ENCODE measurements around the gene IFI30. TPM values are rescaled to one million over a fixed set of nuclear protein-coding genes. Genes with fewer than 3 reads are reported as not detected.
"Not testable (repeated sequence)": the region's sequence is repeated elsewhere in the genome, so short reads cannot be mapped to it uniquely, and the experiment has no call there.

Gene IFI30
- polyA plus RNA-seq, 4 donors, result 5.6 to 18.0 (median 12.1) TPM

GRCh38 chr19:18150776-18151624 is 22.6 kb upstream of the IFI30 start:
- DNase-seq (ENCODE audit: low read depth in 4 of 4, low spot score in 3 of 4), result no peak

DNA sequence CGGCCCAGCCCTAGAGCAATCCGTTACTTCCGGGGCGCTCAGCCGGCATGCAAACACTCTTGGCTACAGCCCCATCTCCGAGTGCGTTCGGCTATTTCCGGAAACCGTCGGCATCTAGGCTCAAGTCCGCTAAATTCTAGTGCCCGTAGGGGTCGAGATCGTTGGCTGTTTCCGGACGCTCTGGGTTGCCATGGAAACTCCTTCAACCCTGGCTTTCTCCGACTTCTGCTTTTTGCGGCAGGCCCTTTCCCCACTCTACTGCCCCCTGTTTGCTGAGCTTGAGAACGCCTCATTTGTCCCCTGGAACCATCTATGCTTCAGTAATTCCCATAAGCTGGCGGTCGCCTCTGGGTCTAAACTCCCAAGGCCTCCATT is 21.2 kb upstream of the IFI30 start:
- DNase-seq (ENCODE audit: low read depth in 4 of 4, low spot score in 3 of 4), result peak; percentile 95 to 97 (median 96)

DNA sequence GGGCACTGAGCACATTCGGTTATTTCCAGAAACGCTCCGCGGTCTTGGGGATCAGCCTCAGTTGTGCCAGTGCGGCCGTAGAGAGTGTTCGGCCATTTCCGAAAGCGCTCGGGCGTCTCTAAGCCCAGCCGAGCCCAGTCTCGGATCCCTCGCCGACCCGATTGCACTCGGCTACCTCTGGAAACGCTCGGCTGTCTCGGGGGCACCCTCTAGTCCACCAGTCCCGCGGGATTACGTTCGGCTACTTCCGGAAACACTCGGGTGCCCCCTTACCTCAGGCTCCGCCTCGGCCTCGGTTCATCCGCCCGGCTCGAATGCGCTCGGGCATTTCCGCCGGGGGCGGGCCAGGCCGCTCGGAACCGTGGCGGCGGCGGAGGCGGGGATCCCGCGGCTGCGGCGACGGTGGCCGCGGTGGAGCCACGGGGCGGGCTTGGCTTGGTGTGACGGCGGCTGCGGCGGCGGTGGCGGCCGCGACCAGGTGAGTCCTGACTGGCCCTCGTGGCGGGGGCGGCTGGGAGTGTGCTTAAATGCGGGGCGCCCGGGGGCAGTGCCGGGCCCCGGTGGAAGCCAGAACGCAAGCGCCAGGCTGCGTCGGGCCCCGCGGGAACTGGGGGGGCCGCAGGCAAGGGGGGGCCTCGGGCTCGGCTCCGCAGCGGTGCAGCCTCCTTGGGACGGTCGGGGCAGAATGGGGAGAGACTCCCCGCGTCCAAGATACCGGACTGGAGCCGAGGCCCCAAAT is 20.6 kb upstream of the IFI30 start, which contains the start of gene PIK3R2:
Gene PIK3R2, plus strand, starts transcription at position 347 of the 739 bp plus-strand sequence. CDS start 2,717 bp downstream, outside the sequence.
- peak; percentile 98 to 100 (median 99) for DNase-seq (ENCODE audit: low read depth in 4 of 4, low spot score in 3 of 4)

DNA sequence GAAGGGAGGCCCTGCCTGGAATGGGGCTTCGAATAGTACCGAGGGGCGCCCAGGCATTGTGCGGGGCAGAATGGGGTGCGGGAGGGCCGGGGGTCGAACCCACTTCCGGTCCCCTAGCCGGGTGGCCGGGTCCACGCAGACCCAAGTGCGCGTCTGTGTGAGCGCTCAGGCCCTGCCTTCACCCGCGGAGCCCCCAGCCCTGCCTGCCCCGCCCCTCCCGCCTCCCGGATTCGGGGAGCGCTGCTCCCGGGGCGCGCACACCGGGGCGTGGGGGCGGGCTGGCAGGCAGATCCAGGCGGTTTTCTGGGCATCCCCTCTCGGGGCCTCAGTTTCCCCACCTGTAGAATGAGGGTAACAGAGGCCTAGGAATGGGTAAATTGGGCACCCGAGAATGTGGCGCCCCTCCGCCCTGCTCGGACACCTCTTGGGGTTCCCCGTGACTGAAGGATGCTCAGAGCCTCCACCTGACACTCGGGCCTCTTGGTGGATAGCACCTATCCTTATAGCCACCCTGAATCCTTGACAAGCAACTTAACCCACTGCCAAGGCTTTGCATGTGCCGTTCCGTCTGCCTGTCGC is 20.0 kb upstream of the IFI30 start:
- no peak for DNase-seq (ENCODE audit: low read depth in 4 of 4, low spot score in 3 of 4)

DNA sequence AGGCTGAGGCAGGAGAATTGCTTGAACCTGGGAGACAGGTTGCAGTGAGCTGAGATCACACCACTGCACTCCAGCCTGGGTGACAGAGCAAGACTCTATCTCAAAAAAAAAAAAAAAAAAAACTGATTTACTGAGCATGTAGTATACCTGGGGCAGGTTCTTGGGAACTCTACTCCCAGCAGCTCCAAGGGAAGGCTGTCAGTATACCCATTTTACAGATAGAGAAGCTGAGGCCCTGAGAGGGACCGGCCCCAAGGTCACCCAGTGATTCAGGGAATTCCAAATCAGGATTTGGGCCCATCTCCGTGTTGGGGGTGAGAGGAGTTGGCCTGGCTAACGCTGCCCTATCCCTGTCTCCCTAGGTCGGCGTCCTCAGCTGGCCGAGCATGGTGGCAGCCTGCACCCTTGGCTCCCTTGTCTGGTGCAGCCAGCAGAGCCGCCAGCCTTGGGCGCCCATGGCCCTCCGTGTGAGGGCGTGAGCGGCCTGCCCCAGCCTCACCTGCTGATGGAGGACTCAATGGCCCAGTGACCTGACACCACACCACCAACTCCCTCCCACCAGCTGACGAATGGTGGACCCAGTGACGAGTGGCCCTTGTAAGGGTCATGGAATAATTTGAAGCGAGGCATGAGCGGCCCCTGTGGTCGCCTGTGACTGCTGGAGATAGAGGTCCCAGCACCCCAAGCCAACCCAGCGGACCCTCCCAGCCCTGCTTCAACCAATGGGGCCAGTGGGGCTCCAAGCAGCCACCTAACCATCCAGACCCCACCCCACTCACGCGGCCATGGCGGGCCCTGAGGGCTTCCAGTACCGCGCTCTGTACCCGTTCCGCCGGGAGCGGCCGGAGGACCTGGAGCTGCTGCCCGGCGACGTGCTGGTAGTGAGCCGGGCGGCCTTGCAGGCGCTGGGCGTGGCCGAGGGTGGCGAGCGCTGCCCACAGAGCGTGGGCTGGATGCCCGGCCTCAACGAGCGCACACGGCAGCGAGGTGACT is 18.2 kb upstream of the IFI30 start:
- no peak for DNase-seq (ENCODE audit: low read depth in 4 of 4, low spot score in 3 of 4)

DNA sequence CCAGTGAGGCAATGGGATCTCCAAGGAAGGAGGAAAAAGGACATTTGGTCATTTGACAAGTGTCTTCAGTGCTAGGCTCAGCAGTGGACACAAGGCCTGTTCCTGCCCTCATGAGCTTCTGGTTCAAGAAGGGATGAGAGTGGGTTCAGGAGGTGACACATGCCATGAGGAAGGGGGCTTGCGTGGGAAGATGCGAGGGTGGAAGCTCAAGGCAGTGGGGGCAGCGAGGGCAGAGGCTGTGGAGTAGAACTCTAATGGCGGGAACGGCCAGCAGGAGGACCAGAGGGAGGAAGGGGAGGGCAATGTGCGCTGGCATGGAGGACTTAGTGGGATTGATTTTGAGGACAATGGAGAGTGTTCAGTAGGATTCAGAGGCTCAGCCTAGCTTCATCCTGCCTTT is 17.3 kb upstream of the IFI30 start:
- DNase-seq (ENCODE audit: low read depth in 4 of 4, low spot score in 3 of 4), result no peak

GRCh38 chr19:18156841-18157464 is 16.7 kb upstream of the IFI30 start:
- peak in 1 of 4 donors; percentile 54 for DNase-seq (ENCODE audit: low read depth in 4 of 4, low spot score in 3 of 4)

- no peak for DNase-seq (ENCODE audit: low read depth in 4 of 4, low spot score in 3 of 4)
Observed at GRCh38 chr19:18157465-18158063, 16.0 kb upstream of the IFI30 start.

- DNase-seq (ENCODE audit: low read depth in 4 of 4, low spot score in 3 of 4), result no peak
Observed at GRCh38 chr19:18158467-18158866, 15.1 kb upstream of the IFI30 start.

GRCh38 chr19:18159059-18159616 is 14.5 kb upstream of the IFI30 start:
- not testable (repeated sequence) for DNase-seq (ENCODE audit: low read depth in 4 of 4, low spot score in 3 of 4)

GRCh38 chr19:18159810-18160209 is 13.8 kb upstream of the IFI30 start:
- no peak for DNase-seq (ENCODE audit: low read depth in 4 of 4, low spot score in 3 of 4)

DNA sequence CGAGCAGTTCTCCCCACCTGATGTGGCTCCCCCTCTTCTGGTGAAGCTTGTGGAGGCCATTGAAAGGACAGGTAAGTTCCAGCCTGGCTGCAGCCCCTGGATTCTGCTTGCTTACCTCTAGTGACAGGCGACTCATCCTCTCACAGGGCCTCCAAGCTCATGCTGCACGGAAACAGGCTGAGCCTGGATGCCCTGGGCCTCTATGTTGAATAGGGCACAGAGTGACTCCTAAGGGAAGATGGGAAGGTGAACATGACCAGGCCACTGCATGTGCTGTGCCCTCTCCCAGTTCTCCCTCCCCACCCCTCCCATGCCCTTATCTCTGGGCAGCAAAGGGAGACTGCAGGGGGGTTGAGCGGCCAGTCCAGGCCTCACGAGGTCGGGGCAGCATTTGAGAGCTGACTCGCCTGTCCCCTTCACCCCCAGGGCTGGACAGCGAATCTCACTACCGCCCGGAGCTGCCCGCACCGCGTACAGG is 13.1 kb upstream of the IFI30 start:
- no peak for DNase-seq (ENCODE audit: low read depth in 4 of 4, low spot score in 3 of 4)

GRCh38 chr19:18160971-18161635 is 12.5 kb upstream of the IFI30 start:
- DNase-seq (ENCODE audit: low read depth in 4 of 4, low spot score in 3 of 4), result no peak

- DNase-seq (ENCODE audit: low read depth in 4 of 4, low spot score in 3 of 4), result no peak
Observed at GRCh38 chr19:18161636-18162002, 12.0 kb upstream of the IFI30 start.

DNA sequence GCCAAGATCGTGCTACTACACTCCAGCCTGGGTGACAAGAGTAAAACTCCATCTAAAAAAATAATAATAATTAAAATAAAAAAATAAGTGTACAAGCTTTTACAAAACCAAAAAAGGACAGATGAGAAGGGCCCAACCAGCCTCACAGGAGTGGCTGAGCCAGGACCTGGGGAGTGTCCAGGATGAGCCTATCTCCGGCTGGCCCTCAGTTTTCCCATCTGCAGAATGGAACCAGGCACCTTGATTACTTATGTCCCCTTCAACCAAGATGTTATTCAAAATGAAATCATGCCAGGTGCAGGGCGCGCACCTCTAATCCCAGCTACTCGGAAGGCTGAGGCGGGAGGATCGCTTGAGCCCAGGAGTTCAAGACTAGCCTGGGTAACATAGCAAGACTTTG is 9.5 kb upstream of the IFI30 start:
- no peak for DNase-seq (ENCODE audit: low read depth in 4 of 4, low spot score in 3 of 4)

DNA sequence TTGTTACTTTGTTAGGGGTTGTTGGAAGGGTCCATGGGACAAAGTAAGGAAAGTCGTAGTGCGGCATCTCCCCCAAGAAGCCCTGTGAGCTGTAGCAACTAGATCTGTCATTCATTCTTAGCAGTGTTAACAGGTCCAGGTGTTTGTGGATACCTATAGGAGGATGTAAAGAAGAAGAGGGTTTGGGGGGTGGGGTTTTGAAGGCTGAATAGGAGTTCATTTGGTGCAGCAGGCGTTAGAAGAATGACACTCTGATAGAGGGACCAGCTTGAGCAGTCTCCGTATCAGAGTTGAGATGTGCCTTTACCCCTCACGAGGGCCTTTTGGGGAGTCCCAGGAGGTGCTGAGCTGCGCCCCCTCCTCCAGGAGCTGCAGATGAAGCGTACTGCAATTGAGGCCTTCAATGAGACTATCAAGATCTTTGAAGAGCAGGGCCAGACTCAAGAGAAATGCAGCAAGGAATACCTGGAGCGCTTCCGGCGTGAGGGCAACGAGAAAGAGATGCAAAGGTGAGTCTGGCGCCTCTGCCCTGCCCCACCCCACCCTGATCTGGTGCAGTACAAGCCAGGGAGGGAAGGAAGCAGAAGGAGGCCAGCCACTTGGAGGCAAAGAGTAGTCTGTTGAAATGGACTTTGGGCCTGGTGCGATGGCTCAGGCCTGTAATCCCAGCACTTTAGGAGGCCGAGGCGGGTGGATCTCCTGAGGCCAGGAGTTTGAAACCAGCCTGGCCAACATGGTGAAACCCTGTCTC is 7.6 kb upstream of the IFI30 start:
- DNase-seq (ENCODE audit: low read depth in 4 of 4, low spot score in 3 of 4), result no peak

- DNase-seq (ENCODE audit: low read depth in 4 of 4, low spot score in 3 of 4), result no peak
Observed at GRCh38 chr19:18167011-18167410, 6.6 kb upstream of the IFI30 start.

Measured in left renal pelvis (tissue), 4 donors.